ENCODE measurements around the gene LILRA1. TPM values are rescaled to one million over a fixed set of nuclear protein-coding genes. Genes with fewer than 3 reads are reported as not detected.

The LILRA1 gene
- total and polyA plus RNA-seq, 9 of the 15 experiments (the other 6 are each of a cell fraction or from before 2014, with no cell fraction given) = not detected

GRCh38 chr19:54646331-54646841 lies 53.0 kb downstream of the LILRA1 start (continued):
- TF ChIP-seq ZBTB49 (CRISPR knock-in tag; IDR thresholded peaks at IDR 0.05; ENCODE audit: borderline replicate concordance) (no peak), AFF1 (IDR thresholded peaks at IDR 0.05; ENCODE audit: low read depth in 1 of 2, partially characterized antibody in 2 of 2) (no peak), ZNF592 (IDR thresholded peaks at IDR 0.05) (no peak)

Data from K562 (cell line).